Measurements from ENCODE around the gene RUSC1. TPM values are rescaled to one million over a fixed set of nuclear protein-coding genes. Genes with fewer than 3 reads are reported as not detected.
"Not testable (repeated sequence)": the region's sequence is repeated elsewhere in the genome, so short reads cannot be mapped to it uniquely, and the experiment has no call there.

Gene RUSC1
- total RNA-seq, 1 donor from 2014 or later: 53.2 TPM

DNA sequence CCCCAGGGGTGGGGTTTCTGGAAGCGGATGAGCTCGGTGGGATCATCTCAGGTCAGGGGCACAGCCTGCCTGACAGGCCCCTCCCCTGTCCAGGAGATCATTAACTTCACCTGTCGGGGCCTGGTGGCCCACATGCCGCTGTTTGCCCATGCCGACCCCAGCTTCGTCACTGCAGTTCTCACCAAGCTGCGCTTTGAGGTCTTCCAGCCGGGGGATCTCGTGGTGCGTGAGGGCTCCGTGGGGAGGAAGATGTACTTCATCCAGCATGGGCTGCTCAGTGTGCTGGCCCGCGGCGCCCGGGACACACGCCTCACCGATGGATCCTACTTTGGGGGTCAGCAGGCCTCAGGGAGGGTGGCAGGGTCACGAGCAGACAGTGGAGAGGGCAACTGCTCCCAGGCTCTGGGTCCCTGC is 35.1 kb upstream of the RUSC1 start:
- TF ChIP-seq, protein P1, sequence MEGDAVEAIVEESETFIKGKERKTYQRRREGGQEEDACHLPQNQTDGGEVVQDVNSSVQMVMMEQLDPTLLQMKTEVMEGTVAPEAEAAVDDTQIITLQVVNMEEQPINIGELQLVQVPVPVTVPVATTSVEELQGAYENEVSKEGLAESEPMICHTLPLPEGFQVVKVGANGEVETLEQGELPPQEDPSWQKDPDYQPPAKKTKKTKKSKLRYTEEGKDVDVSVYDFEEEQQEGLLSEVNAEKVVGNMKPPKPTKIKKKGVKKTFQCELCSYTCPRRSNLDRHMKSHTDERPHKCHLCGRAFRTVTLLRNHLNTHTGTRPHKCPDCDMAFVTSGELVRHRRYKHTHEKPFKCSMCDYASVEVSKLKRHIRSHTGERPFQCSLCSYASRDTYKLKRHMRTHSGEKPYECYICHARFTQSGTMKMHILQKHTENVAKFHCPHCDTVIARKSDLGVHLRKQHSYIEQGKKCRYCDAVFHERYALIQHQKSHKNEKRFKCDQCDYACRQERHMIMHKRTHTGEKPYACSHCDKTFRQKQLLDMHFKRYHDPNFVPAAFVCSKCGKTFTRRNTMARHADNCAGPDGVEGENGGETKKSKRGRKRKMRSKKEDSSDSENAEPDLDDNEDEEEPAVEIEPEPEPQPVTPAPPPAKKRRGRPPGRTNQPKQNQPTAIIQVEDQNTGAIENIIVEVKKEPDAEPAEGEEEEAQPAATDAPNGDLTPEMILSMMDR (conservative IDR thresholded peaks at IDR 0.05; ENCODE audit: low read depth, low read length): no peak
- no peak overlapping the region for H3K4me3 ChIP-seq (ENCODE audit: low read depth, low read length)
- DNase-seq (ENCODE audit: low read depth): no peak

DNA sequence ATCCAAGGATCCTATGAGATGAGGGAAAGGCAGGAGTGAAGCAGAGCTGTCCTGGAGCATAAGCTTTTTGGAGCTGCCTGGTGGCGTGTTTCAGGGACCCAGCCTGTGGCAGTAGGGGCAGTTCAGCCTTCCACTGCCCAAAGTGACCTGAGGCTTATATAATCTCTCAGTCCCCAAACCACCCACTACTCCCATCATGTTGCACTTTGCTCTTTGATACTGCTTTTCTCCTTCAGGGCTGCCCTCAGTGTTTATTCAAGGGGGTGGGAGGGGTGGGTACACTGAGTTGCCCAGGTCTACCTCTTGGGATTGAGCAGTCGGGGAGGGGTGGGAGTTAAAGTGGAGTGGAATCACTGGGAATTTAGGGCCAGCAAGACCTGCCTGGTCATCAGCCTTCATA is 34.1 kb upstream of the RUSC1 start:
- no peak for DNase-seq (ENCODE audit: low read depth)
- no peak overlapping the region for H3K4me3 ChIP-seq (ENCODE audit: low read depth, low read length)
- TF ChIP-seq, protein P1 (conservative IDR thresholded peaks at IDR 0.05; ENCODE audit: low read depth, low read length): no peak

GRCh38 chr1:155287987-155288543 is 32.6 kb upstream of the RUSC1 start:
- no peak for DNase-seq (ENCODE audit: low read depth)
- no peak overlapping the region for H3K4me3 ChIP-seq (ENCODE audit: low read depth, low read length)
- TF ChIP-seq, protein P1 (conservative IDR thresholded peaks at IDR 0.05; ENCODE audit: low read depth, low read length): no peak

DNA sequence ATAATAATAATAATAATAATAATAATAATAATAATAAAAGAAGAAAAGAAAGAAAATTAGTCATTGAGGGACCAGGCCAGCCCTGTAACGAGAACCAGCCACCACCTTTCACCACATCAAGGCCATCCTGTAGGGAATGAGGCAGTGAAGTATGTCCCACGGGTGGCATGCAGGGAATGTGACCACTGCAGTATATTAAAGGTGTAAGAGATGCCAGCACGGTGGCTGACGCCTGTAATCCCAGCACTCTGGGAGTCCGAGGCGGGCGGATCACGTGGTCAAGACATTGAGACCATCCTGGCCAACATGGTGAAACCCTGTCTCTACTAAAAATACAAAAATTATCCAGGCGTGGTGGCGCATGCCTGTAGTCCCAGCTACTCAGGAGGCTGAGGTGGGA is 29.7 kb upstream of the RUSC1 start:
- not testable (repeated sequence) for H3K4me3 ChIP-seq (ENCODE audit: low read depth, low read length); DNase-seq (ENCODE audit: low read depth)

DNA sequence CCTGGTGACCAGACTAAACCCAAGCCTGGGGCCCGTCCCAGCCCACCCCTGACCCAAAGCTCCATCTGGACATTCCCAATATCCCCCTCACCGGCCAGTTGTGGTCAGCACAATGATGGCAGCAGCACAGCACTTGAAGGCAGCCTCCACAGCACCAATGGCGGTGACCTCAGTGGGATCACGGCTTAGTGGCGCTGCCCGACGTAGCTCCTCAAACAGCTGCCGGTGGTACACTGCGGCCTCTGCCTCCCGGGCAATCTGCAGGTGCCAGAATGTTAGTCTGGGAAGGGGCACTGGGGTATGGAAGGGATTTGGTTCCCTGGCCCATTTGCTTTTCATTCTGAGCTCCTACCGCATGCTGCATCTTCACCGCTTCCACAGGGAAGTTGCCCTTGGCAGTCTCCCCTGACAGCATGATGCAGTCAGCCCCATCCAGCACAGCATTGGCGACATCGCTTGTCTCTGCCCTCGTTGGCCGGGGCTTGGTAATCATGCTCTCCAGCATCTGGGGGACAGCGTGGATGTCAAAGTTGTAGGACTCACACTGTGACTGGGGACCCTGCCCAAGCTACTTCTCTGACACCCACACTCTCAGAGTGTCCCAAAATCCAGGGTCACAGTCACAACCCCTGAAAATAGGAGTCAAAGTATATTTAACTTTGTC is 27.5 kb upstream of the RUSC1 start:
- no peak overlapping the region for H3K4me3 ChIP-seq (ENCODE audit: low read depth, low read length)
- DNase-seq (ENCODE audit: low read depth): no peak
- TF ChIP-seq, protein P1 (conservative IDR thresholded peaks at IDR 0.05; ENCODE audit: low read depth, low read length): no peak

DNA sequence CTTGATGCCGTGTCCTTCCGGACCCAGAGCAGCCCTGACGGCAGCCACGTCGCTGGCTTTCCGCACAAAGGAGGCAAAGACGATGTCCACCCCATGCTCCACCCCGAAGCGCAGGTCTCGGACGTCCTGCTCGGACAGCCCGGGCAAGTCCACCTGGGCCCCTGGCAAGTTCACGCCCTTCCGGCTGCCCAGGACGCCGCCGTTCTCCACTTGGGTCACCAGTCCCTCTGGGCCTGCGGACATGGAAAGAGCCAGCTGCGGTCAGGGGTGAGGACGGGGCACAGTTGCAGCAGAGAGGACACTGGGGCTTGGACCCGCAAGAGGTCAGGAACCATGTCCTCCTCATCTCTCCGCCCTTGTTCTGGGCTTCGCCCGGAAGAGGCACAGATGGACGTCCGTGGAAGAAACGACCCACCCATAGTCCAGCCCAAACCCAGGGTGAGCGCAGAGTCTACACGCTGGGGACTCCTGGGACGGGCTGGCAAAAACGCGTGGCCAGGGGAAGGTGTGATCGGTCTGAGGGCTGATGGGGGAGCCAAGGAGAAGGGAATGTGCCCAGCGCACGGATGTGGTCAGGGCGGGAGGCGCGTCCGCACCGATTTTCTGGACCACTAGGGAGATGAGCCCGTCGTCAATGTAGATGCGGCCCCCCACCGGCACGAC is 26.0 kb upstream of the RUSC1 start:
- TF ChIP-seq, protein P1 (conservative IDR thresholded peaks at IDR 0.05; ENCODE audit: low read depth, low read length): no peak
- no peak overlapping the region for H3K4me3 ChIP-seq (ENCODE audit: low read depth, low read length)
- DNase-seq (ENCODE audit: low read depth): no peak

DNA sequence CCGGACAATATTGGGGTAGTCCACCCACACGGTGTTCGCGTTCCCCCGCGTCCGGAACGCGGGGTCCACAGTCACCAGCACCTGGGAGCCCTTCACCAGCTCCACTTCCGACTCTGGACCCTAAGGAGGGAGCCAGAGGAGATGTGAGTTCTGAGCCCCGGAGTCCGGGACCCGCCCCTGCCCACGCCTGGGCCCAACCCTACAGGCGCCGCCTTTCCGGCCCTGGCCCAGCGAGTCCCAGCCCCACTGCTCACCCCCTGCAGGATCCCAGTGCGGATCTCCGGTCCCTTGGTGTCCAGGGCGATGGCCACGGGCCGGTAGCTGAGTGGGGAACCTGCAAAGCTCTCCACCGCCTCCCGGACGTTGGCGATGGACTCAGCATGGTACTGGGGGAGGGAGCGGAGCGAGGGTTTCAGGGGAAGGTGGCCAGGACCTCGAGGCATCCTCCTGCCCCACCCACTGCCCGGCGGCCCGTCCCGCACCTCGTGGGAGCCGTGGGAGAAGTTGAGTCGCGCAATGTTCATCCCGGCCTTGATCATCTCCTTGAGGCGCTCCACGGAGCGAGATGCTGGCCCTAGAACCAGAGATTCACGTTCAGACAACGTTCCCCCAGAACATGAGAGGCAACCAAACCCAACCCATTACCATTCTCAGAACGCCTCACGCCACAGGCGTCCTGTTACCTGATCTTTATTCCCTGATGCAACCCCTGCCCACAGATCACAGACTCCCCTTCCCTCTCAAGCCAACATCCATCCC is 25.3 kb upstream of the RUSC1 start:
- no peak for DNase-seq (ENCODE audit: low read depth)
- TF ChIP-seq, protein P1 (conservative IDR thresholded peaks at IDR 0.05; ENCODE audit: low read depth, low read length): no peak
- no peak overlapping the region for H3K4me3 ChIP-seq (ENCODE audit: low read depth, low read length)

Data from epithelial cell of proximal tubule (primary cell).